HEK293 (cell line): ENCODE measurements around the gene IL20RA.

Experiments used
- ZNF423 ChIP-seq: fragments of 450-650 bp; formaldehyde crosslinking; IDR thresholded peaks from 2 replicates; pipeline ENCODE4 v1.5.1; 2016; ENCODE audit warnings: missing biosample characterization, missing genetic modification characterization
- TF ChIP-seq, protein P1 (sequence below): fragments of 450-650 bp; formaldehyde crosslinking; IDR thresholded peaks from 2 replicates; pipeline ENCODE4 v1.5.1; 2016; ENCODE audit warnings: missing biosample characterization, missing genetic modification characterization

DNA sequence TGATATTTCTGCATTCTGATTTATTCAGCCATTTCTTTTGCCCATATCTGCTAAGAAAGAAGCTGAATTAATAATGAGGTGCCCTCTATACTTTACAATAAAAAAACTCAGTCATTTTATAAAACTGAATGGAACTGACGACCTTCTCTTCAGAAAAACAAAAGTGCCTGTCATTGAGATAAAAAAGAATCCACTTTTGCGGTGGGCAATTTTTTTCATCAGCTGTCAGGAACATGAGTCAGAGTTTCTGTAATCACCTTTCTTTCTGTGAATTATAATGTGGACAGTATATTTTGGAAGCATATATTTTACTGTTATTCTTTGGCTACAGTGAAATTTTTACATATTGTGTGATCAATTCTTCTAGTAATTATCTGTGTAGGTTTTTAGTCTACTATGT lies 33.4 kb downstream of the IL20RA start:
- TF ChIP-seq, protein P1, sequence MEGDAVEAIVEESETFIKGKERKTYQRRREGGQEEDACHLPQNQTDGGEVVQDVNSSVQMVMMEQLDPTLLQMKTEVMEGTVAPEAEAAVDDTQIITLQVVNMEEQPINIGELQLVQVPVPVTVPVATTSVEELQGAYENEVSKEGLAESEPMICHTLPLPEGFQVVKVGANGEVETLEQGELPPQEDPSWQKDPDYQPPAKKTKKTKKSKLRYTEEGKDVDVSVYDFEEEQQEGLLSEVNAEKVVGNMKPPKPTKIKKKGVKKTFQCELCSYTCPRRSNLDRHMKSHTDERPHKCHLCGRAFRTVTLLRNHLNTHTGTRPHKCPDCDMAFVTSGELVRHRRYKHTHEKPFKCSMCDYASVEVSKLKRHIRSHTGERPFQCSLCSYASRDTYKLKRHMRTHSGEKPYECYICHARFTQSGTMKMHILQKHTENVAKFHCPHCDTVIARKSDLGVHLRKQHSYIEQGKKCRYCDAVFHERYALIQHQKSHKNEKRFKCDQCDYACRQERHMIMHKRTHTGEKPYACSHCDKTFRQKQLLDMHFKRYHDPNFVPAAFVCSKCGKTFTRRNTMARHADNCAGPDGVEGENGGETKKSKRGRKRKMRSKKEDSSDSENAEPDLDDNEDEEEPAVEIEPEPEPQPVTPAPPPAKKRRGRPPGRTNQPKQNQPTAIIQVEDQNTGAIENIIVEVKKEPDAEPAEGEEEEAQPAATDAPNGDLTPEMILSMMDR (tag by site-specific recombination), result no peak
- TF ChIP-seq ZNF423 (tag by site-specific recombination), result no peak
